NCI-H2171 (cell line): ENCODE data around the gene GPR78.
"Not testable (repeated sequence)": the region's sequence is repeated elsewhere in the genome, so short reads cannot be mapped to it uniquely, and the experiment has no call there.

Experiments
- DNase-seq: peaks from one replicate; lab custom pipeline; 2025; lab: John Stamatoyannopoulos, UW

Gene GPR78

DNA sequence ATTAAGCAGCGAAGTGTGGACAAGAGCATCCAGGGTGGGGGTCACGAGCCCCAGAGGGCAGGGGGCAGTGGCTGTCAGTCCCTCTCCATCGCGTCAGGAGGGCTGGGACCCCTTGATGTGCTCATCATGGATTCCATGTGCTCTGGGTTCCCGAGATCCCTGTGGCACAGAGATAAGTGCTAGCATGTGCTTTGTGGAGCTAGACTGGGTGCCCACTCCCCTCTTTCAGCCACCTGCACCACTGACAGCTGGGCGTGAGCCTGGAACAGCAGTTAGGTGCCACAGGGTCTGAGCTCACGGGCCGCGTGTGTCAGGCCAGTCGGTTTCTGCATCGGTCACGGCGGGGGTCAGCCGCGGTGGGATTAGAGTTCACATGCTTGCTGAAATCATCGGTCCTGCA, 36.6 kb downstream of the GPR78 start:
- DNase-seq: no peak

DNA sequence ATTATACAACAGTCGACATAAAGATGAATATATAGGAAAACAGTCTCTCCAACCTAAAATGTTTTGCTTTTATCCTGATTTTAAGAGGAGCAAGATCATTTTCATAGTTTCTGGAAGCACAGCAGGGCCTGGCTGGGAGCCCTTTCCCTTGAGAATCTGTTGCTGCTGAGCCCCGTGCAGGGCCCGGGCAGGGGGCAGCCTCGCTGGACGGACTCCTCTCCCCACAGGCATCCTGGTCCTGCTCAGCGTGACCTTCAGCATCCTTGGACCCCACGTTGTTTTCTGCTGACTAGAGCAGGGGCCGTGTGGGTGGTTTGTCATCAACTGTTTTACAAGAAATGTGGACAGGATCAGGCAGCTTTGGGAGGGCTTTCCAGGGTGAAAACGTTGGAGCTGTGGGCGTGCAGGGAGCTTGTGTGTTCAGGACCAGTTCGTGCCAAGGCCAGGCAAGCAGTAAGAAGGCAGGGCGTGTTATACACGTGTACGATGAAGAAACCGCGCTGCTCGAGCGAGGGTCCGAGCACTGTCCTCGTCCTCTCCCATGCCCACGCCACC, 37.4 kb downstream of the GPR78 start:
- no peak for DNase-seq

GRCh38 chr4:8618421-8618820, 38.2 kb downstream of the GPR78 start:
- no peak for DNase-seq

DNA sequence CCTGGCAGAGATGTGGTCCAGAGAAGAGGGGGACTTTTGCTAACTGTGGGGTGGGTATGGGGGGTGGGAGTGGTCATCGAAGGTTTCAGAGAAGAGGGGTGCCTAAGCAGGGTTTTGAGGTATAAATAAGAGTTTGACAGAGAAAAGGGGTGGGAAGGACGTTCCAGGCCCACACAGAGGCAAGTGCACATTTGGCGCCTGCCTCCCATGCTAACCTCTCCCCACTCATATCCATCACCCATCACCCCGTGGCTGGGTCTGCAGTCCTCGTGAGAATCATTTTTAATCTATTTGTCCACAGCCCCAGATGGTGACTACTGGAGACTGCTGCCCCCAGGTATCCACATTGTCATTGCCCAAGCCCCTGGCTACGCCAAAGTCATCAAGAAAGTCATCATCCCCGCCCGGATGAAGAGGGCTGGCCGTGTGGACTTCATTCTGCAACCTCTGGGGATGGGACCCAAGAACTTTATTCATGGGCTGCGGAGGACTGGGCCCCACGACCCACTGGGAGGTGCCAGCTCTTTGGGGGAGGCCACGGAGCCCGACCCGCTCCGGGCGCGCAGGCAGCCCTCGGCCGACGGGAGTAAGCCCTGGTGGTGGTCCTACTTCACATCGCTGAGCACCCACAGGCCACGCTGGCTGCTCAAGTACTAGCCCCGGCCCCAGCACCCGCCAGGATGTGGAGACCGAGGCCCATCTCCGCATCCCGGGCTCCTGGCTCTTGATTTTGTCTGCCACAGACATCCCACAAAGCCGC, 38.9 kb downstream of the GPR78 start:
- DNase-seq: no peak

DNA sequence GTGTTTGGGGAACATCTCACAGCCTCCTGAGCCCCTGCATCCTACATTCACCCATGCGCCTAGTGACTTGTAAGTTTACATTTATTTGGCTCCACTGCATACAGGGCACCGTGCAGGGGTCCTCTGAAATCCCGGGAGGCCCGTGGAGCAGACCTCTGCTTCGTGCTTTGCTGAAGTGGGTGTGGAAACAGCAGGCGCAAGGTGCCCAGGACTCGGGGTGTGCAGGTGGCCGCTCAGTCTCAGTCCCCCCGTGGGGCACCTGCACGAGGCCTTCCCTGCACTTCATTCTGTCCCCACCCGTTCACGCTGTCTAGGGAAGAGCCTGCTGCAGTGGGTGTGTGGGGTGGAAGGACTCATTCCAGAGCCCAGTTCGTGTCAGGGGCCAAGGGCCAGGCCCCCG, 40.9 kb downstream of the GPR78 start:
- not testable (repeated sequence) for DNase-seq

DNA sequence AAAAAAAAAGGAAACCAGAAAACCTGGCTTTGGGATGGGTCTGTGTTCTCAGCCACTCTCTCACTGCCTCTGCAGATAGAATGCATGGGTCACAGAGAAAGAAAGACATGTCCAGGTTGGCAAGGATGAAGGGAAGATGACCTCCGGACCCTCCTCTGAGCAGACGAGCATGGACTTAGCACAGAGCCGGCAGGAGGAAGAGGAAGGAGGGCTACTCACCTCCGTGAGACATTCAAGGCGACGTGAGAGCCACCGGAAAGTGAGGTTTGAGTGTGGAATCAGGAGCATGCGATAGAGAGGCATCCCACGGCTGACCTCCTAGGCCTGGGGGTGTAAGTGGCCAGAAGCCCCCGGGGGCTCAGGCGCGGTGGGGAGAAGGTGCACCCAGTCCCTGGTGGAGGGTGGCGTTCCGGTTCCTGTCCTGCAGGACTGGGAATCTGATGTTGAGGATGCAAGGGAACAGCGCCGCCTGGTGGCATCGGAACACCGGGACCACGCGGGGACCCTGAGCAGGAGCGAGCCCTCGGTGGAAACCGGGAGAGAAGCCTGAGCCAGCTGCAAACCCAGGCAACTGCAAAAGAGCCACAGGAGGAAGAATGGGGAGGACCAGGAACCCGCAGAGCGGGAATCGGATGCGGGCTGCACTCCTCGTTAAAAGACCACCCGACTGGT, 44.5 kb downstream of the GPR78 start:
- not testable (repeated sequence) for DNase-seq

DNA sequence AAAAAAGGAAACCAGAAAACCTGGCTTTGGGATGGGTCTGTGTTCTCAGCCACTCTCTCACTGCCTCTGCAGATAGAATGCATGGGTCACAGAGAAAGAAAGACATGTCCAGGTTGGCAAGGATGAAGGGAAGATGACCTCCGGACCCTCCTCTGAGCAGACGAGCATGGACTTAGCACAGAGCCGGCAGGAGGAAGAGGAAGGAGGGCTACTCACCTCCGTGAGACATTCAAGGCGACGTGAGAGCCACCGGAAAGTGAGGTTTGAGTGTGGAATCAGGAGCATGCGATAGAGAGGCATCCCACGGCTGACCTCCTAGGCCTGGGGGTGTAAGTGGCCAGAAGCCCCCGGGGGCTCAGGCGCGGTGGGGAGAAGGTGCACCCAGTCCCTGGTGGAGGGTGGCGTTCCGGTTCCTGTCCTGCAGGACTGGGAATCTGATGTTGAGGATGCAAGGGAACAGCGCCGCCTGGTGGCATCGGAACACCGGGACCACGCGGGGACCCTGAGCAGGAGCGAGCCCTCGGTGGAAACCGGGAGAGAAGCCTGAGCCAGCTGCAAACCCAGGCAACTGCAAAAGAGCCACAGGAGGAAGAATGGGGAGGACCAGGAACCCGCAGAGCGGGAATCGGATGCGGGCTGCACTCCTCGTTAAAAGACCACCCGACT, 50.2 kb downstream of the GPR78 start:
- DNase-seq: not testable (repeated sequence)

- not testable (repeated sequence) for DNase-seq
These were observed 51.7 kb downstream of the GPR78 start for GRCh38 chr4:8631896-8632295.

GRCh38 chr4:8634773-8635172, 54.6 kb downstream of the GPR78 start:
- not testable (repeated sequence) for DNase-seq

DNA sequence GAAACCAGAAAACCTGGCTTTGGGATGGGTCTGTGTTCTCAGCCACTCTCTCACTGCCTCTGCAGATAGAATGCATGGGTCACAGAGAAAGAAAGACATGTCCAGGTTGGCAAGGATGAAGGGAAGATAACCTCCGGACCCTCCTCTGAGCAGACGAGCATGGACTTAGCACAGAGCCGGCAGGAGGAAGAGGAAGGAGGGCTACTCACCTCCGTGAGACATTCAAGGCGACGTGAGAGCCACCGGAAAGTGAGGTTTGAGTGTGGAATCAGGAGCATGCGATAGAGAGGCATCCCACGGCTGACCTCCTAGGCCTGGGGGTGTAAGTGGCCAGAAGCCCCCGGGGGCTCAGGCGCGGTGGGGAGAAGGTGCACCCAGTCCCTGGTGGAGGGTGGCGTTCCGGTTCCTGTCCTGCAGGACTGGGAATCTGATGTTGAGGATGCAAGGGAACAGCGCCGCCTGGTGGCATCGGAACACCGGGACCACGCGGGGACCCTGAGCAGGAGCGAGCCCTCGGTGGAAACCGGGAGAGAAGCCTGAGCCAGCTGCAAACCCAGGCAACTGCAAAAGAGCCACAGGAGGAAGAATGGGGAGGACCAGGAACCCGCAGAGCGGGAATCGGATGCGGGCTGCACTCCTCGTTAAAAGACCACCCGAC, 55.8 kb downstream of the GPR78 start:
- not testable (repeated sequence) for DNase-seq
